Small intestine (tissue), 7 donors: ENCODE measurements around the gene PELI2. TPM values are rescaled to one million over a fixed set of nuclear protein-coding genes. Genes with fewer than 3 reads are reported as not detected.

Source experiments
- DNase-seq, 2 donors: peaks; one replicate each; pipeline versions ENCODE4 v3.0.0 to v3.0.0-alpha.2; 2013
- FAIRE-seq: peaks from 2 replicates; lab custom pipeline; 2012; peaks lifted over from hg19 to GRCh38; lab: Jason Lieb, UNC
- H3K27ac ChIP-seq, 3 donors: one replicate each; pipeline ENCODE4 v1.5.1; 2013; ENCODE audit warnings: low read length in 2 of 3, mild to moderate bottlenecking in 2 of 3, control low read depth in 1 of 3, inconsistent platforms in 1 of 3, low read depth in 1 of 3, moderate library complexity in 1 of 3
- H3K27me3 ChIP-seq, 3 donors: one replicate each; pipeline ENCODE4 v1.6.1; 2013; ENCODE audit warnings: low read length in 3 of 3, inconsistent platforms in 1 of 3; ENCODE audit not compliant: control insufficient read depth in 3 of 3, insufficient read depth in 3 of 3
- H3K36me3 ChIP-seq, 3 donors: one replicate each; pipeline ENCODE4 v1.6.1; 2013; ENCODE audit warnings: low read length in 3 of 3, inconsistent platforms in 1 of 3, low read depth in 1 of 3, mild to moderate bottlenecking in 1 of 3, moderate library complexity in 1 of 3; ENCODE audit not compliant: control insufficient read depth in 3 of 3, insufficient read depth in 2 of 3
- H3K4me1 ChIP-seq, 3 donors: one replicate each; pipeline ENCODE4 v1.6.1; 2013; ENCODE audit warnings: low read length in 2 of 3, inconsistent platforms in 1 of 3, low read depth in 1 of 3, mild to moderate bottlenecking in 1 of 3, moderate library complexity in 1 of 3; ENCODE audit not compliant: control insufficient read depth in 3 of 3, insufficient read depth in 2 of 3
- H3K4me3 ChIP-seq, 3 donors: one replicate each; pipeline ENCODE4 v1.5.1; 2013; ENCODE audit warnings: low read length in 3 of 3, control low read depth in 1 of 3, inconsistent platforms in 1 of 3, low read depth in 1 of 3, mild to moderate bottlenecking in 1 of 3, moderate library complexity in 1 of 3
- H3K9me3 ChIP-seq, 2 donors: one replicate each; pipeline ENCODE4 v1.6.1; 2013; ENCODE audit warnings: low read depth in 1 of 2, low read length in 1 of 2; ENCODE audit not compliant: control insufficient read depth in 2 of 2, insufficient read depth in 1 of 2
- WGBS, 3 donors: extraction: QIAGEN DNeasy Blood & Tissue Kit; methylation state at CpG; one replicate each; pipeline ENCODE4 v1.1.7; 2013; 5-methylcytosine and 5-hydroxymethylcytosine counted together
- polyA plus RNA-seq, 4 donors: library from polyadenylated mRNA; stranded (reverse) in 3 of 4; unstranded in 1 of 4; fragments of 200-250 nt in 3 of 4; fragments of 120-200 nt in 1 of 4; gene quantifications; one replicate each; pipeline versions ENCODE4 v1.2.1 to v1.2.3, GENCODE V29; 2013
- donor health status: healthy with polysubstance abuse.
- donor health status: control.
- donor health status: control.
- donor health status: Bipolar disorder and iron deficiency.
- donor health status: healthy.

PELI2 gene
- polyA plus RNA-seq, 4 donors: 4.4 to 19.5 (median 8.9) TPM

GRCh38 chr14:56131004-56131864, 13.0 kb downstream of the PELI2 start:
- Histone ChIP-seq H3K27me3 (no peaks in the 10 kb centered on the region), H3K36me3 (peaks cover 0 to 2% (median 0%) of the 10 kb centered on the region in 3 donors), H3K4me1 (peaks cover 7 to 25% (median 13%) of the 10 kb centered on the region in 3 donors), H3K27ac (no peak overlapping the region), H3K4me3 (no peak overlapping the region), H3K9me3 (no peaks in the 10 kb centered on the region)
- FAIRE-seq: no peak
- WGBS, 3 donors: 14 to 64% (median 34%) methylated on average over 5 of the region's 5 CpGs
- DNase-seq: peak in 1 of 2 donors; percentile 75

- DNase-seq: no peak
- Histone ChIP-seq H3K27ac (no peak overlapping the region), H3K4me1 (peaks cover 7 to 25% (median 13%) of the 10 kb centered on the region in 3 donors), H3K4me3 (no peak overlapping the region), H3K9me3 (no peaks in the 10 kb centered on the region), H3K36me3 (peaks cover 0 to 2% (median 0%) of the 10 kb centered on the region in 3 donors), H3K27me3 (no peaks in the 10 kb centered on the region)
- 47 to 65% (median 51%) methylated on average over 14 of the region's 14 CpGs for WGBS, 3 donors
- FAIRE-seq: no peak
These were observed 13.9 kb downstream of the PELI2 start for GRCh38 chr14:56131865-56132833.

GRCh38 chr14:56133547-56133946, 15.3 kb downstream of the PELI2 start:
- Histone ChIP-seq H3K27me3 (no peaks in the 10 kb centered on the region), H3K9me3 (no peaks in the 10 kb centered on the region), H3K36me3 (peaks cover 0 to 2% (median 0%) of the 10 kb centered on the region in 3 donors), H3K27ac (no peak overlapping the region), H3K4me1 (peaks cover 7 to 23% (median 13%) of the 10 kb centered on the region in 3 donors), H3K4me3 (no peak overlapping the region)
- FAIRE-seq: no peak
- DNase-seq: no peak
- WGBS, 3 donors: 49 to 58% (median 55%) methylated on average over 4 of the region's 4 CpGs

- Histone ChIP-seq H3K36me3 (peaks cover 0 to 2% (median 0%) of the 10 kb centered on the region in 3 donors), H3K4me1 (peaks cover 7 to 15% (median 7%) of the 10 kb centered on the region in 3 donors), H3K9me3 (no peaks in the 10 kb centered on the region), H3K4me3 (no peak overlapping the region), H3K27me3 (no peaks in the 10 kb centered on the region), H3K27ac (no peak overlapping the region)
- DNase-seq (no peak), FAIRE-seq (no peak)
- 83 to 88% (median 87%) methylated on average over 5 of the region's 5 CpGs for WGBS, 3 donors
These were observed 16.8 kb downstream of the PELI2 start for GRCh38 chr14:56135001-56135400.

GRCh38 chr14:56135668-56136067, 17.5 kb downstream of the PELI2 start:
- H3K27ac ChIP-seq: no peak overlapping the region
- H3K4me3 ChIP-seq: no peak overlapping the region
- DNase-seq: no peak
- no peaks in the 10 kb centered on the region for H3K27me3 ChIP-seq
- H3K9me3 ChIP-seq: no peaks in the 10 kb centered on the region
- H3K36me3 ChIP-seq: peaks cover 0 to 2% (median 0%) of the 10 kb centered on the region in 3 donors
- FAIRE-seq: no peak
- WGBS, 3 donors: 73 to 77% (median 74%) methylated on average over 1 of the region's 1 CpG
- H3K4me1 ChIP-seq: peaks cover 5 to 14% (median 7%) of the 10 kb centered on the region in 3 donors

GRCh38 chr14:56136571-56137452, 18.6 kb downstream of the PELI2 start:
- FAIRE-seq (no peak), DNase-seq (no peak)
- 50 to 83% (median 80%) methylated on average over 2 of the region's 2 CpGs for WGBS, 3 donors
- H3K4me3 ChIP-seq: no peak overlapping the region
- H3K27me3 ChIP-seq: no peaks in the 10 kb centered on the region
- no peaks in the 10 kb centered on the region for H3K9me3 ChIP-seq
- peaks cover 0 to 7% (median 3%) of the 10 kb centered on the region in 3 donors for H3K4me1 ChIP-seq
- H3K27ac ChIP-seq: no peak overlapping the region
- peaks cover 0 to 2% (median 0%) of the 10 kb centered on the region in 3 donors for H3K36me3 ChIP-seq

- no peak overlapping the region for H3K27ac ChIP-seq
- no peak for FAIRE-seq
- H3K9me3 ChIP-seq: no peaks in the 10 kb centered on the region
- H3K36me3 ChIP-seq: peaks cover 0 to 2% (median 0%) of the 10 kb centered on the region in 3 donors
- WGBS, 3 donors: 71 to 72% (median 72%) methylated on average over 7 of the region's 7 CpGs
- no peak for DNase-seq
- H3K4me3 ChIP-seq: no peak overlapping the region
- no peaks in the 10 kb centered on the region for H3K27me3 ChIP-seq
- peaks cover 0 to 5% (median 0%) of the 10 kb centered on the region in 3 donors for H3K4me1 ChIP-seq
These were observed 19.2 kb downstream of the PELI2 start for GRCh38 chr14:56137453-56137807.
